Measurements from ENCODE around the gene ZSCAN5A. TPM values are rescaled to one million over a fixed set of nuclear protein-coding genes. Genes with fewer than 3 reads are reported as not detected.
A peak's percentile ranks its signal among the peaks of the same experiment; 100 is the strongest.
"Not testable (repeated sequence)": the region's sequence is repeated elsewhere in the genome, so short reads cannot be mapped to it uniquely, and the experiment has no call there.

ZSCAN5A gene
- total RNA-seq, 2 experiments from 2014 or later = 14.4 to 19.2 TPM

DNA sequence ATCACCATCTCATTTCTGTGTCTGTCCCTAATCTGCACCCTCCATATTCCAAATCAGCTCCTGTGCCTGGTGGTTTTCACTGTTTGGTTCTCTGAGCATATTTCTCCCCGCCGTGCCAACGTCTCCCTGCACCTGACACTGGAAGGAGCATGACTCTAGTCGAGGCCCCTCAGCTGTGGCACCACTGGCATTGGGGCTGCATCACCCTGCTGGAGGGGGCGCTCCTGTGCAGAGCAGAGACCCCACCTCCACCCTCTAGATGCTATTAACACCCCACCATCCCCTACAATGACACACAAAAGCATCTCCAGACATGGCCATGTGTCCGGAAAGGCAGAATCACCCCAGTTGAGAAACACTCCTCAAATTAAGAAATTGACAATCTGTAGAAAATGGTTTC, 91.7 kb downstream of the ZSCAN5A start:
- intact Hi-C loops (cut with micrococcal nuclease; ENCODE audit: unreplicated experiment) = no loop called here
- no peaks in the 10 kb centered on the region for H4K20me1 ChIP-seq (ENCODE audit: insufficient read depth, low read length)
- H3K4me1 ChIP-seq (ENCODE audit: insufficient read depth, low read length, poor library complexity, severe bottlenecking) = no peaks in the 10 kb centered on the region
- H3K9me3 ChIP-seq (ENCODE audit: low read length) = no peaks in the 10 kb centered on the region
- no peak overlapping the region for H3K4me2 ChIP-seq (ENCODE audit: low read length)
- BruUV-seq (replicated peaks) = no TSS peak
- CTCF ChIA-PET (ENCODE audit: unreplicated experiment) = no interaction called here
- no peak overlapping the region for H2AFZ ChIP-seq (ENCODE audit: low read length)
- TF ChIP-seq, protein P1, sequence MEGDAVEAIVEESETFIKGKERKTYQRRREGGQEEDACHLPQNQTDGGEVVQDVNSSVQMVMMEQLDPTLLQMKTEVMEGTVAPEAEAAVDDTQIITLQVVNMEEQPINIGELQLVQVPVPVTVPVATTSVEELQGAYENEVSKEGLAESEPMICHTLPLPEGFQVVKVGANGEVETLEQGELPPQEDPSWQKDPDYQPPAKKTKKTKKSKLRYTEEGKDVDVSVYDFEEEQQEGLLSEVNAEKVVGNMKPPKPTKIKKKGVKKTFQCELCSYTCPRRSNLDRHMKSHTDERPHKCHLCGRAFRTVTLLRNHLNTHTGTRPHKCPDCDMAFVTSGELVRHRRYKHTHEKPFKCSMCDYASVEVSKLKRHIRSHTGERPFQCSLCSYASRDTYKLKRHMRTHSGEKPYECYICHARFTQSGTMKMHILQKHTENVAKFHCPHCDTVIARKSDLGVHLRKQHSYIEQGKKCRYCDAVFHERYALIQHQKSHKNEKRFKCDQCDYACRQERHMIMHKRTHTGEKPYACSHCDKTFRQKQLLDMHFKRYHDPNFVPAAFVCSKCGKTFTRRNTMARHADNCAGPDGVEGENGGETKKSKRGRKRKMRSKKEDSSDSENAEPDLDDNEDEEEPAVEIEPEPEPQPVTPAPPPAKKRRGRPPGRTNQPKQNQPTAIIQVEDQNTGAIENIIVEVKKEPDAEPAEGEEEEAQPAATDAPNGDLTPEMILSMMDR (conservative IDR thresholded peaks at IDR 0.05; ENCODE audit: low read length) = peak; percentile 44; the same call in 1 of the 2 replicates
- TF ChIP-seq EZH2phosphoT487 (IDR thresholded peaks at IDR 0.05; ENCODE audit: borderline replicate concordance, low read depth, low read length) = no peak
- DNase-seq (ENCODE audit: low spot score) = no peak
- H3K27ac ChIP-seq (ENCODE audit: low read depth, low read length, poor library complexity, severe bottlenecking) = no peak overlapping the region
- H3K4me3 ChIP-seq (ENCODE audit: low read depth, low read length, poor library complexity, severe bottlenecking) = no peak overlapping the region
- H3K36me3 ChIP-seq (ENCODE audit: insufficient read depth, low read length) = no peaks in the 10 kb centered on the region
- H3K9me2 ChIP-seq (ENCODE audit: insufficient read depth, low read length) = no peaks in the 10 kb centered on the region
- no peaks in the 10 kb centered on the region for H3K79me2 ChIP-seq (ENCODE audit: insufficient read depth, low read depth, low read length)
- POLR2A ChIA-PET = no interaction called here

DNA sequence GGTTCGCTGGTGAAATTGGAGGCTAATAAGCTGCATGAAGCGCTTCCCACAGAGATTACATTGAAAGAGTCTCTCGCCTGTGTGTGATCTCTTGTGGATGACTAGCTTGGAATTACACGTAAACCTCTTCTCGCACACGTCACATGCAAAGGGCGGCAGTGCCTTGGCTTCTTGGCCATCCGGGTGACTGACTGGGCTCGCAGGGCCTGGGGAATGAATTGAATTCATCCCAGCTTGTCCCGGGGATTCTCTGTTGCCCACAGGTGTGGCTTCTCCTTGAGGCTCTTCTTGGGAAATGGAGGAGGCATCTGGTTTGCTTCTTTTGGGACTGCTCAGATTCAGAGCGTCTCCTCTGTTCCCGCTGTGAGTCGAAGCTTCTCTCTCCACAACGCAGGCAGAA, 92.8 kb downstream of the ZSCAN5A start:
- ChIA-PET POLR2A (no interaction called here), CTCF (ENCODE audit: unreplicated experiment) (no interaction called here)
- TF ChIP-seq, protein P1 (conservative IDR thresholded peaks at IDR 0.05; ENCODE audit: low read length) = peak; percentile 34; the same call in 1 of the 2 replicates
- no peak for TF ChIP-seq EZH2phosphoT487 (IDR thresholded peaks at IDR 0.05; ENCODE audit: borderline replicate concordance, low read depth, low read length)
- no peaks in the 10 kb centered on the region for H3K9me2 ChIP-seq (ENCODE audit: insufficient read depth, low read length)
- DNase-seq (ENCODE audit: low spot score) = no peak
- no TSS peak for BruUV-seq (replicated peaks)
- no peak overlapping the region for H3K4me2 ChIP-seq (ENCODE audit: low read length)
- H2AFZ ChIP-seq (ENCODE audit: low read length) = no peak overlapping the region
- intact Hi-C loops (cut with micrococcal nuclease; ENCODE audit: unreplicated experiment) = no loop called here
- H3K9me3 ChIP-seq (ENCODE audit: low read length) = no peaks in the 10 kb centered on the region
- H4K20me1 ChIP-seq (ENCODE audit: insufficient read depth, low read length) = no peaks in the 10 kb centered on the region
- no peaks in the 10 kb centered on the region for H3K4me1 ChIP-seq (ENCODE audit: insufficient read depth, low read length, poor library complexity, severe bottlenecking)
- no peak overlapping the region for H3K27ac ChIP-seq (ENCODE audit: low read depth, low read length, poor library complexity, severe bottlenecking)
- H3K36me3 ChIP-seq (ENCODE audit: insufficient read depth, low read length) = no peaks in the 10 kb centered on the region
- H3K4me3 ChIP-seq (ENCODE audit: low read depth, low read length, poor library complexity, severe bottlenecking) = no peak overlapping the region
- no peaks in the 10 kb centered on the region for H3K79me2 ChIP-seq (ENCODE audit: insufficient read depth, low read depth, low read length)

DNA sequence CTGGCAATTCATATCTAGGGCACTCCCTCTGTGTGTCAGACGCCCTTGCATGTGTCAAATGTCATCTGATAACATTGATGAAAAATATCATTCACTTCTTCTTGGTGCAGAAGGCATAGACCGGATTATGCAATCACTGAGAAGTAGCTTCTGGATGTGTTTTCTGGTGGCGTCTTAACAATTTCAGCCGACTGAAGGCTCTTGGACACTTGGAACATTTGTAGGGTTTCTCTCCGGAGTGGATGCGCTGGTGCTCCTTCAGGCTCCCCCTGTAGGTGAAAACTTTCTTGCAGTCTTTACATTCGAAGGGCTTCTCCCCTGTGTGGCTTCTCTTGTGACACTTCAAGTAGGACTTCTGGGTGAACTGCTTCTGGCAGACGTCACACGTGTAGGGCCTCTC, 93.2 kb downstream of the ZSCAN5A start:
- H3K4me3 ChIP-seq (ENCODE audit: low read depth, low read length, poor library complexity, severe bottlenecking); H4K20me1 ChIP-seq (ENCODE audit: insufficient read depth, low read length); H3K9me2 ChIP-seq (ENCODE audit: insufficient read depth, low read length); H3K79me2 ChIP-seq (ENCODE audit: insufficient read depth, low read depth, low read length); H3K36me3 ChIP-seq (ENCODE audit: insufficient read depth, low read length); H3K4me2 ChIP-seq (ENCODE audit: low read length); POLR2A ChIA-PET; intact Hi-C loops (cut with micrococcal nuclease; ENCODE audit: unreplicated experiment); DNase-seq (ENCODE audit: low spot score); H3K4me1 ChIP-seq (ENCODE audit: insufficient read depth, low read length, poor library complexity, severe bottlenecking); H3K9me3 ChIP-seq (ENCODE audit: low read length); H3K27ac ChIP-seq (ENCODE audit: low read depth, low read length, poor library complexity, severe bottlenecking); H2AFZ ChIP-seq (ENCODE audit: low read length); CTCF ChIA-PET (ENCODE audit: unreplicated experiment); BruUV-seq (replicated peaks): not testable (repeated sequence)
- TF ChIP-seq, protein P1 (conservative IDR thresholded peaks at IDR 0.05; ENCODE audit: low read length) = peak; percentile 58

All from OCI-LY7 (cell line).